Measurements from ENCODE around the gene PTPRU. TPM values are rescaled to one million over a fixed set of nuclear protein-coding genes. Genes with fewer than 3 reads are reported as not detected.
"Not testable (repeated sequence)": the region's sequence is repeated elsewhere in the genome, so short reads cannot be mapped to it uniquely, and the experiment has no call there.

Gene PTPRU
- total RNA-seq, 1 donor from 2014 or later = 21.5 TPM

DNA sequence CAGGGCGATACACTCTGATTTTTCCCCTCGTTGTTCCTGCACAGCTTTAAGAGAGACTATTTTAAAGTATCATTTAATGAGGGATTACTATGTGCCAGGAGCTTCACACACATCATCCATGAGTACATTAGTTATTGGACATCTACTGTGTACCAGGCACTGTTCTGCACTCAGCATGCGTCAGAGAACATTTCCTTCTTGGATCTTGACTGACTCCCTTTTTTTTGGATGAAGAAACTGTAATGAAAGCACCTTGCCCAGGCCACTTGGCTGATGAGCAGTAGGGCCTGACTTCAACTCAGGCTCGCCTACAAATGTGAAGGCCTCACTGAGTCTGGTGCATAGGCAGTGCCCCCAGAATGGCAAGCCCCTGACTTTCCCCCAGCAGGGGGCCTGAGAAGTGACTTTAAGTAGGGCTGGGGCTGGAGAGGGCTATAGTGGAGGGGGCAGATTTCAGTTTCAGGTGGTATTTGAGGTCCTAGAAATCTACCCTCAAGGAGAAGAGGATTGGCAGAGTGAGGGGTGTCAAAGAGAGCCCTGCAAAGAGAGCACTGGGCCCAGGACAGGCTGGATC is 50.0 kb downstream of the PTPRU start:
- DNase-seq (ENCODE audit: low read depth) = no peak

- DNase-seq (ENCODE audit: low read depth) = no peak
These were observed 53.2 kb downstream of the PTPRU start for GRCh38 chr1:29289493-29289892.

GRCh38 chr1:29290414-29290985 is 54.2 kb downstream of the PTPRU start:
- no peak for DNase-seq (ENCODE audit: low read depth)

DNA sequence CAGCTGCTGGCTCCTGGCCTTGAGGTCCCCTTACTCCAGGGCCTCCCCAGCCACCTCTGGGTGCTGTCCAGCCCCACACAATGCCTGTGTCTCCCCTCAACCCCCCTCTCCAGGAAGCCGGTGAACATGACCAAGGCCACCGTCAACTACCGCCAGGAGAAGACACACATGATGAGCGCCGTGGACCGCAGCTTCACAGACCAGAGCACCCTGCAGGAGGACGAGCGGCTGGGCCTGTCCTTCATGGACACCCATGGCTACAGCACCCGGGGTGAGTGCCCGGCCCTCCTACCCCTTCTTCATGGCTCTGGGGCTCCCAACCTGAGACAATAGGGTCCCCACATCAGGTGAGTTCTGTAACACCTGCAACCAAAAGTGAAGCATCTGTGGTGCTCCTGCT is 55.4 kb downstream of the PTPRU start:
- no peak for DNase-seq (ENCODE audit: low read depth)

GRCh38 chr1:29292344-29292743 is 56.0 kb downstream of the PTPRU start:
- no peak for DNase-seq (ENCODE audit: low read depth)

GRCh38 chr1:29297450-29297849 is 61.1 kb downstream of the PTPRU start:
- no peak for DNase-seq (ENCODE audit: low read depth)

GRCh38 chr1:29298246-29298645 is 61.9 kb downstream of the PTPRU start:
- no peak for DNase-seq (ENCODE audit: low read depth)

GRCh38 chr1:29299446-29299845 is 63.1 kb downstream of the PTPRU start:
- no peak for DNase-seq (ENCODE audit: low read depth)

DNA sequence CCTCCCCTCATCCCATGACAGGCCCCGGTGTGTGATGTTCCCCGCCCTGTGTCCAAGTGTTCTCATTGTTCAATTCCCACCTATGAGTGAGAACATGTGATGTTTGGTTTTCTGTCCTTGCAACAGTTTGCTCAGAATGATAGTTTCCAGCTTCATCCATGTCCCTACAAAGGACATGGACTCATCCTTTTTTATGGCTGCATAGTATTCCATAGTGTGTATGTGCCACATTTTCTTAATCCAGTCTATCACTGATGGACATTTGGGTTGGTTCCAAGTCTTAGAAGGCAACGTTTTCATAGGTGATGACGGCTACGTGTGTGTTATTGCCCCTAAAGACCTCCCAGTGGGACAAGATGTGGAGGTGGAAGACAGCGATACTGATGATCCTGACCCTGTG is 65.4 kb downstream of the PTPRU start:
- DNase-seq (ENCODE audit: low read depth) = not testable (repeated sequence)

DNA sequence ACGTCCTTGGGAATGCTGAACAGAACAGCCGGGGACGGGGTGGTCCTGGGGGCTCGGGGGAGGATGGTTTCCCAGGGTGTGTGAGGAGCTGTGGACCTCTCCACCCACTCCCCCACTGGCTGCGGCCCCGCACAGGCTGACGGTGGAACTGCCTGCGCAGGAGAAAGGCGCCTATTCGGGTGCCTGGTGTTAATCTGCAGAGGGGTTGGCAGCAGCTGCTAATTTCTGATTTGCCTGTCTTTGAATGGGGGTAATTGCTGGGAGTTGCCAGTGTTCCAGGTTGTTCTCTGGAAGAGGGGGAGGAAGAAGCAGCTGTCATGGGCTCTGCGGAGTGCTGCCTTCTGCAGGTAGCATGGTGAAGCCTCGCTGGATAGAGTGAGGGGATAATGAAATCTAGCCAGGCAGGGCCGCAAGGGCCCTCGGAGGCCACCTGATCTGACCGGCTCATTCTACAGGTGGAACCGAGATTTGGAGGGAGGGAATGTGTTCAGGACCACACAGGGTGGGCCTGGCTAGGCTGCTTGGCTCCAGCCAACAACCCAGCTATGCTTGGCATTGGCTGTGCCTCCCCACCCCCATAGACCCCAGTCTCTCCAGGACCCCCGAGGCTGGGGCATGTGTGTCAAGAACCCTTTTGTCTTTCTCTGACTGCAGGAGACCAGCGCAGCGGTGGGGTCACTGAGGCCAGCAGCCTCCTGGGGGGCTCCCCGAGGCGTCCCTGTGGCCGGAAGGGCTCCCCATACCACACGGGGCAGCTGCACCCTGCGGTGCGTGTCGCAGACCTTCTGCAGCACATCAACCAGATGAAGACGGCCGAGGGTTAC is 67.1 kb downstream of the PTPRU start:
- DNase-seq (ENCODE audit: low read depth) = no peak

- DNase-seq (ENCODE audit: low read depth) = no peak
These were observed 67.8 kb downstream of the PTPRU start for GRCh38 chr1:29304025-29304684.

DNA sequence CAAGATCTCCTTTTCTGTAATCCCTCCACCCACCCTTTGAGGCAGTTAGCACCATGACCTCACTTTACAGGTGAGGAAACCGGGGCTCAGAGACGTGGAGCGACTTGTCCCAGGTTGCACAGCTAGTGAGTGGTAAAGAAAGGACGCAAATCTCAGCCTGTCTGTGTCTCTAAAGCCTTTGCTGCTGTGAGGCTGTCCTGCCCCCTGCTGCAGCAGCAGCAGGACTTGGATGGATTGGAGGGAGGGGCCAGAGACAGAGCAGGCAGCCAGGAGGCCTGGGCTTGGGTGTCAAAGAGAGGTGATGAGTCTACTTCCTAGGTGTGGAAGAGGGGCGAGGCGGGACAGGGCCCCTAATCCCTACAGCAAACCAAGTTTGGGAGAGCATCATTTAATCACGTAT is 69.6 kb downstream of the PTPRU start:
- DNase-seq (ENCODE audit: low read depth) = no peak

GRCh38 chr1:29306471-29307140 is 70.3 kb downstream of the PTPRU start:
- no peak for DNase-seq (ENCODE audit: low read depth)

DNA sequence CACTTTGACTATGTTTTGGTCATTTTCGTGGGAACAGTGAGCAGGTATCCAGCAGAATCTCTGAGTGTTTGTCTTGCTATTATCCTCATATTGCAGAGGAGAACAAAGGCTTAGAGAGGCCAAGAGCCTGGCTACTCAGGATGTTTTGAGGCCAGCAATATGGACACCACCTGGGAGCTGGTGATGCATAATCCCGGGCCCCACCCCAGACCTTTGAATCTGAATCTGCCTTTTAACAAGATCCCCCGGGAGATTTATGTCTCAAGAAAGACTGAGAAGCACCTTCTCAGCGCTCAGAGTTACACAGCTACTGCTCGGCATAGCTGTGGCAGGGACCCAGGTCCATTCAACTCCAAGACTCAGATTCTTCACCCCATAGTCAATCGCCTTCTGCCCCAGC is 72.8 kb downstream of the PTPRU start:
- DNase-seq (ENCODE audit: low read depth) = no peak

- no peak for DNase-seq (ENCODE audit: low read depth)
These were observed 73.3 kb downstream of the PTPRU start for GRCh38 chr1:29309621-29310020.

GRCh38 chr1:29310616-29311180 is 74.4 kb downstream of the PTPRU start:
- DNase-seq (ENCODE audit: low read depth) = no peak

- DNase-seq (ENCODE audit: low read depth) = no peak
These were observed 75.2 kb downstream of the PTPRU start for GRCh38 chr1:29311352-29312030.

- no peak for DNase-seq (ENCODE audit: low read depth)
These were observed 76.4 kb downstream of the PTPRU start for GRCh38 chr1:29312469-29313461.

- DNase-seq (ENCODE audit: low read depth) = not testable (repeated sequence)
These were observed 78.4 kb downstream of the PTPRU start for GRCh38 chr1:29314685-29315084.
